ENCODE data around the gene LASP1NB.
"Not testable (repeated sequence)": the region's sequence is repeated elsewhere in the genome, so short reads cannot be mapped to it uniquely, and the experiment has no call there.

Gene LASP1NB

DNA sequence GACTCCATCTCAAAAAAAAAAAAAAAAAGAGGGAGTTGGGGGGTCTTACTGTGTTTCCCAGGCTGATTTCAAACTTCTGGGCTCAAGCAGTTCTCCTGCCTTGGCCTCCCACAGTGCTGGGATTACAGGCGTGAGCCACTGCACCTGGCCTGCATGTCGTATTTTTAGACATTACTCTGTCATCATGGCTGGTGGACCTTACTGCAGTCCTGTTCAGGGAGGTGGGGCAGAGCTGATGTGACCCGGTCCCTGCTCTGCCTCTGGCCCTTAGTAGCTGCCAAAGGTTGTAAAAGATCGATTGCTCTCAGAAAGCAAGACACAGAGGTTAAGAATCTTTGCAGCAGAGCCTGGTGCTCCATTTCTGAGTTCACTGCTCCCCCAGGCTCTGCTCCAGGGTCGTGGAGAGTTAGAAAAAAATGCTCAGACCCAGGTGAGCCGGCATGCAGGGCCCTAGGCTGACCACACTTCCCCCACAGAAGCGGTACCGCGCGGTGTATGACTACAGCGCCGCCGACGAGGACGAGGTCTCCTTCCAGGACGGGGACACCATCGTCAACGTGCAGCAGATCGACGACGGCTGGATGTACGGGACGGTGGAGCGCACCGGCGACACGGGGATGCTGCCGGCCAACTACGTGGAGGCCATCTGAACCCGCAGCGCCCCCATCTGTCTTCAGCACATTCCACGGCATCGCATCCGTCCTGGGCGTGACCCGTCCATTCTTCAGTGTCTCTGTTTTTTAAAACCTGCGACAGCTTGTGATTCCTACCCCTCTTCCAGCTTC, 7.1 kb upstream of the LASP1NB start:
- no peak for DNase-seq (ENCODE audit: low read depth in 2 of 2)

DNA sequence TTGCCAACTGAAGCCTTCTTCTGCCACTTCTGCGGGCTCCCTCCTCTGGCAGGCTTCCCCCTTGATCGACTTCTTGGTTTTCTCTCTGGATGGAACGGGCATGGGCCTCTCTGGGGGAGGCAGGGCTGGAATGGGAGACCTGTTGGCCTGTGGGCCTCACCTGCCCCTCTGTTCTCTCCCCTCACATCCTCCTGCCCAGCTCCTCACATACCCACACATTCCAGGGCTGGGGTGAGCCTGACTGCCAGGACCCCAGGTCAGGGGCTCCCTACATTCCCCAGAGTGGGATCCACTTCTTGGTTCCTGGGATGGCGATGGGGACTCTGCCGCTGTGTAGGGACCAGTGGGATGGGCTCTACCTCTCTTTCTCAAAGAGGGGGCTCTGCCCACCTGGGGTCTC, 6.5 kb upstream of the LASP1NB start:
- DNase-seq (ENCODE audit: low read depth in 2 of 2): no peak

DNA sequence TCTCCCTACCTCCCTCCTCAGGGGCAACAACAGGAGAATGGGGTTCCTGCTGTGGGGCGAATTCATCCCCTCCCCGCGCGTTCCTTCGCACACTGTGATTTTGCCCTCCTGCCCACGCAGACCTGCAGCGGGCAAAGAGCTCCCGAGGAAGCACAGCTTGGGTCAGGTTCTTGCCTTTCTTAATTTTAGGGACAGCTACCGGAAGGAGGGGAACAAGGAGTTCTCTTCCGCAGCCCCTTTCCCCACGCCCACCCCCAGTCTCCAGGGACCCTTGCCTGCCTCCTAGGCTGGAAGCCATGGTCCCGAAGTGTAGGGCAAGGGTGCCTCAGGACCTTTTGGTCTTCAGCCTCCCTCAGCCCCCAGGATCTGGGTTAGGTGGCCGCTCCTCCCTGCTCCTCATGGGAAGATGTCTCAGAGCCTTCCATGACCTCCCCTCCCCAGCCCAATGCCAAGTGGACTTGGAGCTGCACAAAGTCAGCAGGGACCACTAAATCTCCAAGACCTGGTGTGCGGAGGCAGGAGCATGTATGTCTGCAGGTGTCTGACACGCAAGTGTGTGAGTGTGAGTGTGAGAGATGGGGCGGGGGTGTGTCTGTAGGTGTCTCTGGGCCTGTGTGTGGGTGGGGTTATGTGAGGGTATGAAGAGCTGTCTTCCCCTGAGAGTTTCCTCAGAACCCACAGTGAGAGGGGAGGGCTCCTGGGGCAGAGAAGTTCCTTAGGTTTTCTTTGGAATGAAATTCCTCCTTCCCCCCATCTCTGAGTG, 5.9 kb upstream of the LASP1NB start:
- no peak for DNase-seq (ENCODE audit: low read depth in 2 of 2)

DNA sequence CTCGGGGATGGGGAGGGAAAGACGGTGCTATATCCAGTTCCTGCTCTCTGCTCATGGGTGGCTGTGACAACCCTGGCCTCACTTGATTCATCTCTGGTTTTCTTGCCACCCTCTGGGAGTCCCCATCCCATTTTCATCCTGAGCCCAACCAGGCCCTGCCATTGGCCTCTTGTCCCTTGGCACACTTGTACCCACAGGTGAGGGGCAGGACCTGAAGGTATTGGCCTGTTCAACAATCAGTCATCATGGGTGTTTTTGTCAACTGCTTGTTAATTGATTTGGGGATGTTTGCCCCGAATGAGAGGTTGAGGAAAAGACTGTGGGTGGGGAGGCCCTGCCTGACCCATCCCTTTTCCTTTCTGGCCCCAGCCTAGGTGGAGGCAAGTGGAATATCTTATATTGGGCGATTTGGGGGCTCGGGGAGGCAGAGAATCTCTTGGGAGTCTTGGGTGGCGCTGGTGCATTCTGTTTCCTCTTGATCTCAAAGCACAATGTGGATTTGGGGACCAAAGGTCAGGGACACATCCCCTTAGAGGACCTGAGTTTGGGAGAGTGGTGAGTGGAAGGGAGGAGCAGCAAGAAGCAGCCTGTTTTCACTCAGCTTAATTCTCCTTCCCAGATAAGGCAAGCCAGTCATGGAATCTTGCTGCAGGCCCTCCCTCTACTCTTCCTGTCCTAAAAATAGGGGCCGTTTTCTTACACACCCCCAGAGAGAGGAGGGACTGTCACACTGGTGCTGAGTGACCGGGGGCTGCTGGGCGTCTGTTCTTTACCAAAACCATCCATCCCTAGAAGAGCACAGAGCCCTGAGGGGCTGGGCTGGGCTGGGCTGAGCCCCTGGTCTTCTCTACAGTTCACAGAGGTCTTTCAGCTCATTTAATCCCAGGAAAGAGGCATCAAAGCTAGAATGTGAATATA, 4.8 kb upstream of the LASP1NB start:
- DNase-seq (ENCODE audit: low read depth in 2 of 2): no peak

DNA sequence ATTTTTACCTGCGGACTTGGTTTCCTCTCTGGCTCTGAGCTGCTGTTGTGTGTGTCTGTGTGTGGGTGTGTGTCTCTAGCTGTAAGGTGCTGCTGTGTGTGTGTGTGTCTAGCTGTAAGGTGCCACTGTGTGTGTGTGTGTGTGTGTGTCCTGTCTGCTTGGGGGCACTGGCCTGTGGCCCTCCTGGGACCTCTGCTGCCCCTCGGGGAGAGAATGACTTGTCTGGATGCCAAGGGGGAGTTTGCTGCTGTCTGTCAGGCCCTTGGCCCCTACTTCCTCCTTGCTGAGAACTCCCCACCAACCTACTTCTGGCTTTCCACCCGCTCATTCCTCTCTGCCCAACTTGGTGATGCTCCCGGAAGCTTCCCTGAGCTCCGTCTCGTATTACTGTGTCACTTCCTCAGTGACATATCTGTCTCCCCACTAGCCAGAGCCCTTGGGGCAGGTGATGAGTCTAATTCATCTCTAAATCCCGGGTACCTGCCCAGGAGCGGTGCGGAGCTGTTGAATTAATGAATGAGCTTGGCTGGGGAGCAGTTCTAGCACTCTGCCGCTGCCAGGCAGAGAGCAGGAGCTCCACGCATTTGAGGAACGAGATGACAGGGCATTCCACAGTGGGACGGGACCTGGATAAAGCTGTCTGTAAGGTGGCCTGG, 3.5 kb upstream of the LASP1NB start:
- DNase-seq (ENCODE audit: low read depth in 2 of 2): no peak

DNA sequence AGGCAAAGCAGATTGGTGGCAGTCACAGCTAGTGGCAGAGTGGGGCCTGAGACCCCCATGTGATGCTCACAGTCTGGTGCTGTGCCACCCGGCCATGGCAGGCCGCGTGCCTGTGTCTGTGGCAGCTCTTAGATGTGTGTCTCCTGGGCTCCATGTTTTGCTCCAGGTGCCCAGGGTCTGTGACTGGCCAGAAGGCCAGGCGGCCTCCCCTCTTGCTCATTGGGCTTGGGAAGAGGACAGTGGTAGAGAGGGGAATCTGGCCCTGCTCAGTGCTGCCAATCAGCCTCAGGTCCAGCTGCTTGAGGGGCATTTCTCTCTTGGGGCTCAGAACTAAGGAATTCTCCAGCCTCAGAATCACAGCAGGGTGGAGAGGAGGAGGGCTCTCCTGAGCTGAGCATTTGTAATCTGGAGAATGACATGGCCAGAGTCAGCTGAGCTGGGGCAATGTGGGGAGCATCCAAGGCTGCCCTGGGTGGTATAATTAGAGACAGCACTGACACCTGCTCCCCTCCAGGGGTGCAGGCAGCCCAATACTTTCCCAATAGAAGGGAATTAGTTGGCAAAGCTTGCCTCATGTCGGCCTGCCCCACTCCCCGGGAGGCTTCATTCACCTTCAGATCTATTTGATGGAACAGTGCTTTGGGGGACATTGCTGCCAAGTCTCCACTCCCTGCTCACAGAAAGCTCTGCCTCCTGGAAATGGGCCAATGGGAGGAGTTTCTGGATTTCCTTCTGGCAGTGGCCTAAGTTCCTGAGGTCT, 2.7 kb upstream of the LASP1NB start:
- DNase-seq (ENCODE audit: low read depth in 2 of 2): peak; percentile 42 to 49

DNA sequence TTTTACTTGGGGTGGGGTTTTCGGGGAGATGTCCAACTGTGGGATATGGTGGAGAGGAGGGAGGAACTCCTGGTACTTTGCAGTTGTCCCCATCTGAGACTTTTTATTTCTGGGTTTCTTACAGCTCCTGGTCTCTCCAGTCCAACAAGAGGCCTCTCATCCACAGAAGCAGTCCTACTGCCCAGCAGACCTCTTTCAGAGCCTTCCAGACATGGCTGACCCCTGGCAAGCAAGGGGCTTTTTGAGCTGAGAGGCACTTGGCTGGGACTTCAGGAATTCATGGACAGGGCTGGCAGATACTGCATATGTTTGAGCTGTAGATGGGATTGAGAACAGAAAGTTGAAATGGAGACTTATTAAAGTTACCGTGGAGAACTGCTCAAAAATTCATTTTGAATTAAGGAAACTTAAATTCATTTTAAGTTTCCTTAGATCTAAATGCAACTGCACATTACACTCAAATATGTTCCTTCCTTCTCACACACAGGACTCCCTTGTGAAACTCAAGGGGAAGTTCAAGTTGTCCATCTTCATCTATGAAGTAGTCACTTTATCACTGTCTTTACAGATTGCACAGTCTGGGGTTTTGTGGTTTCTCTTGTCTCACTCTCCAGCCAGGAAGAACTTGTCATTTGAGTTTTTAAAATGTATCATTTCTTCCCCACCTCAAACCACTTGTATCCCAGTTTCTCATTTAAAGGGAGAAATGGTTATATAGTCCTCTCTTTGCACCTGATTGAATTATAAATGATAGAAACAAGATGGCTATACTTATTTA, 1.1 kb downstream of the LASP1NB start:
- no peak for DNase-seq (ENCODE audit: low read depth in 2 of 2)

DNA sequence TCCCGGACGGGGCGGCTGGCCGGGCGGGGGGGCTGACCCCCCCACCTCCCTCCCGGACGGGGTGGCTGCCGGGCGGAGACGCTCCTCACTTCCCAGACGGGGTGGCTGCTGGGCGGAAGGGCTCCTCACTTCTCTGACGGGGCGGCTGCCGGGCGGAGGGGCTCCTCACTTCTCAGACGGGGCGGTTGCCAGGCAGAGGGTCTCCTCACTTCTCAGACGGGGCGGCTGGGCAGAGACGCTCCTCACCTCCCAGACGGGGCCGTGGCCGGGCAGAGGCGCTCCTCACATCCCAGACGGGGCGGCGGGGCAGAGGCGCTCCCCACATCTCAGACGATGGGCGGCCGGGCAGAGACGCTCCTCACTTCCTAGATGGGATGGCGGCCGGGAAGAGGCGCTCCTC, 5.4 kb downstream of the LASP1NB start:
- not testable (repeated sequence) for DNase-seq (ENCODE audit: low read depth in 2 of 2)

DNA sequence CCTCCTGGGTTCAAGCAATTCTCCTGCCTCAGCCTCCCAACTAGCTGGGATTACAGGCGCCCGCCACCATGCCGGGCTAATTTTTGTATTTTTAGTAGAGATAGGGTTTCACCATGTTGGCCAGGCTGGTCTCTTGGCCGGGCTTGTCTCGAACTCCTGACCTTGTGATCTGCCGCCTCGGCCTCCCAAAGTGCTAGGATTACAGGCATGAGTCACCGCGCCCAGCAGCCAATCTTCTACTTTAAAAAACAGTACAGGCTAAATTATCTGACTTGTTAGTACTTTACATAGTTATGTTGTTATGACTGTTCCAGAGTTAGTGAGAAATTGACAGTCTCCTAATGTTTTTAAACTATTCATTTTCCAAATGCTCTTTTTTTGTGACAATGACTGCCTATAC, 8.5 kb downstream of the LASP1NB start:
- DNase-seq (ENCODE audit: low read depth in 2 of 2): not testable (repeated sequence)

DNA sequence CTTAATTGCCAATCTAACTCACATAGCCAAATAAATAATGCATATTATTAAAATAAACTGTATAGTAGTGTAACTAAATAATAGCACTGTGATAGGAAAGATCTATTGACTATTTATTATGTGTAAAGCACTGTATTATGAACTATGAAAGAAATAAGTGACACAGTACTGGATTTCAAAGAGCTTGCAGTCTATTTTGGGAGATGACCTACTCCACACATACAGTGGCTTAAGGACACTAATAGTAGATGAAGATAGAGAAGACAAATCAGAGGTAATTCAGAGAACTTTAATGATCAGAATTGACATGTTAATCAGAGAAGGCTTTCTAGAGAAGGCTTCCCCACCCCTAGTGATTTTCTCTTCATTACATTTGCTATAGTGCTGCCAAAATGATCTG, 14.6 kb downstream of the LASP1NB start:
- DNase-seq (ENCODE audit: low read depth in 2 of 2): no peak

DNA sequence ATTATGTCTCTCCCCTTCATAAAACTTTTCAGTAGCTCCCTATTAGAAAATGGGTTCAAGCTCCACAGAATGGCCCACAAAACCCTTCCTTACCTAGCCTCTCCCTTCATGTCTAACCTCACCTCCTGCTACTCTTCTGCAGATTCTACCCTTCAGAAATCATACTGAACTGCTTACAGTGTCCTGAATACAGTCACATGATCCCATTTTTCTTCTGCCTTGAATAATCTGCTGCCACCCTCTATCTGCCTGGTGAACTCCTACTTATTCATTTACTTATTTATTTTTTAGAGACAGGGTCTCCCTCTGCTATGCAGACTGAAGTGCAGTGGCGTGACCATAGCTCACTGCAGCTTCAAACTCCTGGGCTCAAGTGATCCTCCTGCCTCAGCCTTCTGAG, 15.0 kb downstream of the LASP1NB start:
- DNase-seq (ENCODE audit: low read depth in 2 of 2): no peak

DNA sequence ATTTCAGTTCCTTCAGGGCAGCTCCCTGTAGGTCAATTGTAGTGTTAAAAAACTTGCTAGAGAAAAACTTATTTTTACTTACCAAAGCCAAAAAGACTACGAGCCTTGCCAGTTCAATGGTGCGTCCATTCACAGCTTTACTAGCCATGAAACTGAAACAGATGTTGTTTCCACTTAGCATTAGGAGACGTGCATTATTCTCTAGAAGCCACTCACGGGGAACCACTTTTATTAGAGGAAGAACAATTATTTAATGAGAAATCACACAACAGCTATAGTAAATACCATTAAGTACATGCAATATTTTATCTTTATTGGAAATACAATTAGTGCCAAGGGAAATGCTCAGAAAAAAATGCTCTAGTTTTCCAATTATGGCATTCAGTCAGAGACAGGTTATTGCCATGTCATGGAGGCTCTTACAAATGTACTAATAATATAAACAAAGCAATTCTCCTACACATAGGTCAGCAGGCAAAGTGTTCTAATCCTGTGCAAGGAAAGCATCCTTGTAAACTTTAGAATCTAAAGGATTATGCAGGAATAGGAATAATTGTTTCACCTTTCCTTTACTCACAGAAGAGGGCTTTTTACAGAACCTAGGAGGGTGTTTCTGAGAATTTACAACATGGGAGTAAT, 17.4 kb downstream of the LASP1NB start:
- no peak for DNase-seq (ENCODE audit: low read depth in 2 of 2)

DNA sequence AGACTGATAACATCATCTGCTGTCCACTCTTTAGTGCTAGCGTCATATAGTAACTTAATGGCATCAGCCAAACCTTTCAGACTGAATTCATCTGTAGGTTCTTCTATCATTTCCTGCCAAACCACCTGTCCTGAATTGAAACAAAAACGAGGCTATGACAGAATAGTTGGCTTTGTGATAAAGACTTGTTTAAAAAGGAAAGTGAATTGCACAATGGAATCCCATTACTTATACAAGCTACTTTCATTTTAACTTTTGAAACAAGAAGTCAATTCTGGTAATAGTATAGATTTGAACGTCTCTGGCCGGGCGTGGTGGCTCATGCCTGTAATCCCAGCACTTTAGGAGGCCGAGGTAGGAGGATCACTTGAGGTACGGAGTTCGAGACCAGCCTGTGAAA, 18.2 kb downstream of the LASP1NB start:
- DNase-seq (ENCODE audit: low read depth in 2 of 2): no peak

DNA sequence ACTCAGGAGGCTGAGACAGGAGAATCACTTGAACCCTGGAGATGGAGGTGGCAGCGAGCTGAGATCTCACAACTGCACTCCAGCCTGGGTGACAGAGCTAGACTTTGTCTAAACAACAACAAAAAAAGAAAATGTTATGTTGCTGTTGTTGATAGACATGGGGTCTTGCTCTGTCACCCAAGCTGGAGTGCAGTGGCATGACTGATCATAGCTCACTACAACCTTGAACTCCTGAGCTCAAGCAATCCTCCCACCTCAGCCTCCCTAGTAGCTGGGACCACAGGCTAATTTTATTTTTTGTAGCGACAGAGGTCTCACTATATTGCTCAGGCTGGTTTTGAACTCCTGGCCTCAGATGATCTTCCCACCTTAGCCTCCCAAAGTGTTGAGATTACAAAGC, 21.8 kb downstream of the LASP1NB start:
- no peak for DNase-seq (ENCODE audit: low read depth in 2 of 2)

DNA sequence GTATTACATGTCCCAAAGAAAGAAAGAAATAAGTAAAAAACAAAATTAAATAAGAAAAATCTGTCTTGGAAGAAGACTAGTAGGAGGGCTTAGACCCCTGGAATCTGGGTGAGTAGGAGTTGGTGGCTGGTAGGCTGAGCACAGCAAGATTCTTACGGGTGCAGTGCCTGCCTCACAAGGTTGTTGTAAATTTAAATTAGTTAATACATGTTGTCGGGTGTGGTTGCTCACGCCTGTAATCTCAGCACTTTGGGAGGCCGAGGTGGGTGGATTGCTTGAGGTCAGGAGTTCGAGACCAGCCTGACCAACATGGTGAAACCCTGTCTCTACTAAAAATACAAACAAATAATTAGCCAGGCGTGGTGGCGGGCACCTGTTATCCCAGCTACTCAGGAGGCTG, 28.4 kb downstream of the LASP1NB start:
- not testable (repeated sequence) for DNase-seq (ENCODE audit: low read depth in 2 of 2)

DNA sequence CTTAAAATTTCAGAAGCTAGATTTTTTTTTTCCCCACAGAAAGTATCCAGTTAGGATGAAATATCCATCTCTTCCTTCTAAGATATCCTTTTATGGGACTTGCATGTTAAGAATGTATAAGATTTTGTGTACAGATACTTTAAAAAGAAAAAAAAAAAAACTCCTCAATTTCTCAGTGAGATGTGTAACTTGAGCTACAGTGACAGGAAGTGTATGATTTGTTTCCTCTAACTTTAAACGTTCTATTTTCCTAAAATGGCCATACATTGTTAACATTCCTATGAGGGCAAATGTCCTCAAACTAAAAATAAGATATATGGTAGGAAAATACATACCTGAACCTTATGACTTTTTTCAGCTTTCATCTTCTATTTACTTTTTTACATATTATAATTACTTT, 32.9 kb downstream of the LASP1NB start:
- DNase-seq (ENCODE audit: low read depth in 2 of 2): peak; percentile 39 to 53

DNA sequence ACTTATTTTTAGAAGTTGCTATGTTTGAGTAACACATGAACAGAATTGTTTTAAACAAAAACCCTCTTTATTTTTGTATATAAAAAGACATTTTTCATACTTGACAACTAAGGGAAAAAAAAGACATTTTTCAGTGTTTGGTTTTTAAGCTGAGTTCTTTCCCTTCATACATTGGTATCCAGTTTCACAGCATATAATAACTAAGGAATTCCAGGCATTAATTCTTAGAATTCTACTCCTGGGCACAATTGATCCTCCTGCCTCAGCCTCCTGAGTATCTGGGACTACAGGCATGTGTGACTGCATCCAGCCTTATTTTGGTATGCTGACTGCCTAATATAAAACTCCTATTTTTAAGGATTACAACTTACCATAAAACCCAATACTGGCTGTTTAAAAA, 33.3 kb downstream of the LASP1NB start:
- DNase-seq (ENCODE audit: low read depth in 2 of 2): peak; percentile 55 to 57

DNA sequence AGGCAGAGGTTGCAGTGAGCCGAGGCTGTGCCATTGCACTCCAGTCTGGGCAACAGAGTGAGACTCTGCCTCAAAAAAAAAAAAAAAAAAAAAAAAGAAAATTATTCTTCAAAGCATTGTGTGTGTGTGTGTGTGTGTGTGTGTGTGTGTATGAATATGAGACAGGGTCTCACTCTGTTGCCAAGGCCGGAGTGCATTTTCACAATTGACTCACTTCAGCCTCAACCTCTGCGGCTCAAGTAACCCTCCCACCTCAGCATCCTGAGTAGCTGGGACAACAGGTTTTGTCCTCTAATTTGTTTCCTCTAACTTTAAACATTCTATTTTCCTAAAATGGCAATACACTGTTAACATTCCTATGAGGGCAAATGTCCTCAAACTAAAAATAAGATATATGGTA, 34.1 kb downstream of the LASP1NB start:
- no peak for DNase-seq (ENCODE audit: low read depth in 2 of 2)

DNA sequence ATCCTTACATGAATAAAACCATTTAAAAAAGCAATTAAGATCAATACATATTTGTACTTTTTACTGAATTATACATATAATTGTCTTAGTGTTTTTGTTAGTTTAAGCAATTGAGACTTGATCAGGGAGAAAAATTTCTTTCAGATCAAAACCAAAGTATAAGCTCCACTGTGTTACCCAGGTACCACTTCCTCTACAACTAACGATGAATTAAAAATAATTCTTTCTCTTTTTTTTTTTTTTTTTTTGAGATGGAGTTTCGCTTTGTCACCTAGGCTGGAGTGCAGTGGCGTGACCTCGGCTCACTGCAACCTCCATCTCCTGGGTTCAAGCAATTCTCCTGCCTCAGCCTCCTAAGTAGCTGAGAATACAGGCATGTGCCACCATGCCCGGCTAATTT, 35.0 kb downstream of the LASP1NB start:
- DNase-seq (ENCODE audit: low read depth in 2 of 2): no peak

DNA sequence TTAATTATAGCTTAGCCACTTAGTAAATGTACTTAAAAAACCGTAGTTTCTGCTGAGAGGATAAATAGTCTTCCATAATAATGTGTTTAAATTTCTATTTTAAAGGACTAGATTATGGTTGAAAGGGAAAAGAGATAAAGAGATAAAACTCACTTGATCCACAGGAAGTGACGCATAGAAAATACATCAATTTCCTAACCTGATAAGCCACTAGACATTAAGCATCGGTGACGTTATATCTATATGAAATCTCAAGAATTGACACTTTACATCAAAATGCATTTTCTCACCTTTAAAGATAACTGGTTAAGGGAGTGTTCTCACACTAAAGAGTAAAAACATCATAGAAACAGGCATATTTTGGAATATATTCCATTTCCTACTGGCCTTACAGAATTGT, 36.0 kb downstream of the LASP1NB start:
- no peak for DNase-seq (ENCODE audit: low read depth in 2 of 2)

All from fibroblast of skin of left biceps (primary cell).